Ovary (tissue), 3 donors: ENCODE results near the gene INTS6L.
"Not testable (repeated sequence)": the region's sequence is repeated elsewhere in the genome, so short reads cannot be mapped to it uniquely, and the experiment has no call there.

Source experiments
- EP300 ChIP-seq: sonication (generic); formaldehyde crosslinking; IDR thresholded peaks from one replicate; pipeline ENCODE4 v1.6.1; 2017; ENCODE audit warnings: antibody characterized with exemption
- POLR2A ChIP-seq: fragments of 450-650 bp; IDR thresholded peaks from one replicate; pipeline ENCODE4 v1.6.1; 2017; ENCODE audit warnings: antibody characterized with exemption, mild to moderate bottlenecking, moderate library complexity
- TF ChIP-seq, protein P1 (sequence below), 3 donors: fragments of 450-650 bp in 2 of 3; fragments of 200-600 bp in 1 of 3; IDR thresholded peaks; one replicate each; pipeline versions ENCODE4 v1.5.1 to v1.8.0; 2016 to 2022; ENCODE audit warnings: antibody characterized with exemption in 3 of 3, mild to moderate bottlenecking in 1 of 3
- donor health status: DM: no; HTN: no; CAD: no.

DNA sequence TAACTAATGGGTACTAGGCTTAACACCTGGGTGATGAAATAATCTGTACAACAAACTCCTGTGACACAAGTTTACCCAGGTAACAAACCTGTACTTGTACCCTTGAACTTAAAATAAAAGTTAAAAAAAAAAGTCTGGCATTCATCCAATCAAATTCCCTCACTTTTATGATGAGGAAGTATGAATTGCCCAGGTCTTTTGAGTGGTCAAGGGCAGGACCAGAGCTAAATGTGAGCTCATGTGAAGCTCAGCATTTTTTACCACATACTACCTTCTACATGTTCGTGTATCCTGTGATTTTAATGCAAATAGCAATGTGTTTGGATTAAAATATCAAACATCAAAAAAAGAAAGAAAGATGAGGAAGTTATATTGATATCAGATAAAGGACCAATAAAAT, 74.0 kb downstream of the INTS6L start:
- TF ChIP-seq EP300, POLR2A: not testable (repeated sequence)
- TF ChIP-seq, protein P1, sequence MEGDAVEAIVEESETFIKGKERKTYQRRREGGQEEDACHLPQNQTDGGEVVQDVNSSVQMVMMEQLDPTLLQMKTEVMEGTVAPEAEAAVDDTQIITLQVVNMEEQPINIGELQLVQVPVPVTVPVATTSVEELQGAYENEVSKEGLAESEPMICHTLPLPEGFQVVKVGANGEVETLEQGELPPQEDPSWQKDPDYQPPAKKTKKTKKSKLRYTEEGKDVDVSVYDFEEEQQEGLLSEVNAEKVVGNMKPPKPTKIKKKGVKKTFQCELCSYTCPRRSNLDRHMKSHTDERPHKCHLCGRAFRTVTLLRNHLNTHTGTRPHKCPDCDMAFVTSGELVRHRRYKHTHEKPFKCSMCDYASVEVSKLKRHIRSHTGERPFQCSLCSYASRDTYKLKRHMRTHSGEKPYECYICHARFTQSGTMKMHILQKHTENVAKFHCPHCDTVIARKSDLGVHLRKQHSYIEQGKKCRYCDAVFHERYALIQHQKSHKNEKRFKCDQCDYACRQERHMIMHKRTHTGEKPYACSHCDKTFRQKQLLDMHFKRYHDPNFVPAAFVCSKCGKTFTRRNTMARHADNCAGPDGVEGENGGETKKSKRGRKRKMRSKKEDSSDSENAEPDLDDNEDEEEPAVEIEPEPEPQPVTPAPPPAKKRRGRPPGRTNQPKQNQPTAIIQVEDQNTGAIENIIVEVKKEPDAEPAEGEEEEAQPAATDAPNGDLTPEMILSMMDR (IDR thresholded peaks at IDR 0.05), result not testable (repeated sequence)
